ENCODE measurements around the gene SMYD5.

The SMYD5 gene

DNA sequence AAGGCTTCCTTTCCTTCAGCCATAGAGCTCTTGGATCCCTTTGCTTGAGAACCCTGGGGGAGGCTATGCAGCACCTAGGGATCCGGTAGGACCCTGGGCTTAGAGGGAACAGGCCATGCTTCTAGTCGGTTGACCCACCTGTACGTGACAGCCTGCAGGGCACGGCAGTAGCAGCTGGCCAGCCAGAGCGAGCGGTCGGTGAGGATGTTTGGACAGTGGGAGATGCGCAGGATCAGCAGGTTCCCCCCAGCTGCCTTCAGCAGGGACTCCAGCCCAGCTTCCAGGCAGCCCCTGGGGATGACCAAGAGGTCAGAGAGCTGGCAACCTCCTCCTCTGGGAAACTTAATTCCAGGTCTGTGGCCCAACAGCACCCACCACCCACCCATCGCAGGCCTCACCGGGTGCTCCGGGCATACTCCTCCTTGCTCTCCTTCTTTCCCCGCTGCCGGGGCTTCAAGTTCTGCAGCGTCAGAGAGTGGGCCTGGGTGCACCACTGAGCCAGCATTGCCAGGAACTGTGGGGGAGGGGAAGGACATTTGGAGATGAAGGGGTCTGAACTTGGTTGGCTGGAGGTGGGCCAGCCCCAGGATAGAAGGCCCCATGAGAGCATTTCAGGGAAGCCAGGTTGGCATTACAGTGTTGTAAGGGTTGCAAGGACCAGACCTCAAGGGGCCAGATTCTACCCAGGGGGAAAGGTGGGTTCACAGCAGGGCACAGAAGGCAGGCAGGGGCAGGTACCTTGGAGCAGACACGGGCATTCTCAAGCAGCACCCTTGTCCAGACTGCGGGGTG, 49.7 kb downstream of the SMYD5 start:
- H3K9me3 ChIP-seq (ENCODE audit: control insufficient read depth, low read length), result no peaks in the 10 kb centered on the region
- H3K36me3 ChIP-seq (ENCODE audit: control insufficient read depth, insufficient read depth, low read length, severe bottlenecking), result no peaks in the 10 kb centered on the region
- no peak for DNase-seq (ENCODE audit: low read depth)
- no peak overlapping the region for H3K4me3 ChIP-seq (ENCODE audit: low read length)
- no peak overlapping the region for H3K9ac ChIP-seq (ENCODE audit: low read length)
- peaks cover 21% of the 10 kb centered on the region for H3K27me3 ChIP-seq (replicated peaks; ENCODE audit: control insufficient read depth, insufficient read depth, low read length)
- no peaks in the 10 kb centered on the region for H3K4me1 ChIP-seq (ENCODE audit: control insufficient read depth, insufficient read depth, low read length)

DNA sequence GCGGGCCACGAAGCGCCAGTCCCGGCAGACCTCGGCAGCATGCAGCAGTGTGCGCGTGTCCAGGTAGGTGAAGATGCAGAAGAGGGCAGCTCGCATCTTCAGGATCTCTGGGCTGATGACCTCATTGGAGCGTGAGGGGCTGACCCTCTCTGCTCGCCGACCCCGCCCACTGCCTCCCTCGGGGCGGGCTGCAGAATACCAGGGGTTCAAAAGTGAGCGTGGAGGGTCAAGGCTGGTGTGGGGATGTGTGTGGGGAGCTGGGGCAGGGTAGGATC, 50.2 kb downstream of the SMYD5 start:
- Histone ChIP-seq H3K9me3 (ENCODE audit: control insufficient read depth, low read length) (no peaks in the 10 kb centered on the region), H3K4me1 (ENCODE audit: control insufficient read depth, insufficient read depth, low read length) (no peaks in the 10 kb centered on the region), H3K36me3 (ENCODE audit: control insufficient read depth, insufficient read depth, low read length, severe bottlenecking) (no peaks in the 10 kb centered on the region), H3K27me3 (replicated peaks; ENCODE audit: control insufficient read depth, insufficient read depth, low read length) (peaks cover 22% of the 10 kb centered on the region), H3K9ac (ENCODE audit: low read length) (no peak overlapping the region), H3K4me3 (ENCODE audit: low read length) (no peak overlapping the region)
- no peak for DNase-seq (ENCODE audit: low read depth)

DNA sequence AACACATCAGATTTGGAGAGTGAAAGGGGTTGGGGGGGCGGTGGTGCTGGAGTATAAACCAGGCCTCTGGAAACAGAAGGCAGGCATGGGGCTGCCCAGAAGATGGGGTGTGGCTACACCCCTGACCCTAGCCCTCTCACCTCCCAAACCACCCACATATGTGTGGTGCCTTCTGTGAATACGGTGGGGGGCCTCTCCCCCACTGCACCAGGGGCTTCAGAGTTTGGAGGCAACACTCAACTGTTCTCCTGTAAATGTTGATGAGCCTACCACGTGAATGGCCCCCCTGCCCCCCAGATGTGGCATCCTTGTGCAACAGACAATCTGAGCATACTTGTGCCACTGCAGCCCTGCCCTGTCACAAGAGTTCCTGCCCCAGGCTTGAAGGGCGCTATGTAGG, 50.7 kb downstream of the SMYD5 start:
- H3K27me3 ChIP-seq (replicated peaks; ENCODE audit: control insufficient read depth, insufficient read depth, low read length), result peaks cover 24% of the 10 kb centered on the region
- H3K4me3 ChIP-seq (ENCODE audit: low read length), result no peak overlapping the region
- H3K4me1 ChIP-seq (ENCODE audit: control insufficient read depth, insufficient read depth, low read length), result no peaks in the 10 kb centered on the region
- H3K9me3 ChIP-seq (ENCODE audit: control insufficient read depth, low read length), result no peaks in the 10 kb centered on the region
- H3K36me3 ChIP-seq (ENCODE audit: control insufficient read depth, insufficient read depth, low read length, severe bottlenecking), result no peaks in the 10 kb centered on the region
- no peak for DNase-seq (ENCODE audit: low read depth)
- no peak overlapping the region for H3K9ac ChIP-seq (ENCODE audit: low read length)

DNA sequence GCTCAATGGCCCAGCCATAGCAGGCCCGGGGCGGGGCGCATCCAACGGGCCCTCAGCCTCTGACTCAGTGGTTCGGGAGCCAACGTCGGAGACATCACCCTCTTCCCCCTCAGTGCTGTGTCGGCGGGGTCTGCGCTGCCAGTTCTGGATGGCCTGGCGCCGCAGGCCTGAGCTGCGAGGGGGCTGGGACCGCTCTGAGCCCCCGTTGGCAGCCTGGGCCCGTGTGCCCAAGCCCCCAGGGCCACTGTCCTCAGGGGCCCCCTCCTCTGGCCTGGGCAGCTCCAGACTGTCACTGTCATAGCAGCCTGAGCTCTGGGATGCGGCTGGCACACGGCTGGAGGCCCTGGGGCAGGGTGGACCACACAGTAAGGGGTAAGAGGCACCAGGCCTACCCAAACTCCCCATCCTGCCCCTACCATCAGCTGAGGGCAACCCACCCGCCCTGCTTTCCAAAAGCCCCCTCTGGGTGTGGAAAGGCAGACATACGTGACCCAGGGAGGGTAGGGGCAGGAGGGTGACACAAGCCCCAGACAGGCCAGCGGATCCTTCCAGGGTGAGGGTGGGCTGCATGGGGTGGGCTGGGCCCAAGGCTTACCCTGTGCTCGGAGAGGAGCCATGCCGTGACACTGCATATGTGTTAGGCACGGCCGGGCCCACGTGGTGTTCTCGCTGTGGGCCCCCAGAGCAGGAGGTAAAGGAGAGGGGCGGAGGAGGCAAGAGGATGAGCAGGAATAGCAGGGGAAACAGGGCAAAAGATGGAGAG, 51.4 kb downstream of the SMYD5 start:
- Histone ChIP-seq H3K9ac (ENCODE audit: low read length) (no peak overlapping the region), H3K36me3 (ENCODE audit: control insufficient read depth, insufficient read depth, low read length, severe bottlenecking) (no peaks in the 10 kb centered on the region), H3K4me3 (ENCODE audit: low read length) (no peak overlapping the region), H3K4me1 (ENCODE audit: control insufficient read depth, insufficient read depth, low read length) (no peaks in the 10 kb centered on the region), H3K9me3 (ENCODE audit: control insufficient read depth, low read length) (no peaks in the 10 kb centered on the region), H3K27me3 (replicated peaks; ENCODE audit: control insufficient read depth, insufficient read depth, low read length) (peaks cover 31% of the 10 kb centered on the region)
- no peak for DNase-seq (ENCODE audit: low read depth)

DNA sequence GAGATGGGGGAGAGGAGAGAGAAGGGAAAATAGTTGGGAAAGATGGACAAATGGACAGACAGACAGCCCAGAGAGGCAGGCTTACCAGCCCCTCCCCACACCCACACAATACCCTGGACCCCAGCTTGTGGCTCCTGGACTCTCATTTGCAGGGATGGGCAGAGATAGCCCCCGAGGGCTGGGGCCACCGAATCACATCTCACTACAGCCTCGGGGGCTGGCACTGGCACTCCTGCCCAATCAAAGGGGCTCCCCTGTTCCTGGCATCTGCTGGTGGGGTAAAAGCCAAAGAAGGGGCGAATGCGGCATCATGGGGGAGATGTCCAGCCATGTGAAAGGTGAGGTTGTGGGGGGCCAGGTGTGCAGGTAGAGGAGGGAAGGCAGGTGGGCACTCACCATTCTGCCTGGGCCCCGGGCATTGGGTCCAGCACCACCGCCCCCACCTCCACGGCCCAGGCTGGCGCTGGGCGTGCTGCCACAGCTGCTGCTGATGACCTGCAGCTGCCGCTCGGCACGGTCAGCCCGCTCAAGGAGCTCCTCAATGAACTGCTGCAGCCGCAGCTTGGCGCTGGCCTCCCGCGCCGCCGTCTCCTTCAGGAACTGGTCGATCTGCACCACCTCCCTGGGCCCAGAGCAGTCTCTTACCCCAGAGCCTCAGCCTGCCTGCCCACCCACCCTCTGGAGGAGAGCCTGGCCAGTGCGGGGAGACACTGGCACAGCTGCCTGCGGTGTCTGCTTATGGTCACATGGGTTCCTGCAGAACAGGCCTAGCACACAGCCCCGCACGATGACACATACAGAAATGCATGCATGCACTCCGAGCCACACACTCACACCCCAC, 52.2 kb downstream of the SMYD5 start:
- H3K4me1 ChIP-seq (ENCODE audit: control insufficient read depth, insufficient read depth, low read length), result no peaks in the 10 kb centered on the region
- H3K36me3 ChIP-seq (ENCODE audit: control insufficient read depth, insufficient read depth, low read length, severe bottlenecking), result no peaks in the 10 kb centered on the region
- no peak for DNase-seq (ENCODE audit: low read depth)

DNA sequence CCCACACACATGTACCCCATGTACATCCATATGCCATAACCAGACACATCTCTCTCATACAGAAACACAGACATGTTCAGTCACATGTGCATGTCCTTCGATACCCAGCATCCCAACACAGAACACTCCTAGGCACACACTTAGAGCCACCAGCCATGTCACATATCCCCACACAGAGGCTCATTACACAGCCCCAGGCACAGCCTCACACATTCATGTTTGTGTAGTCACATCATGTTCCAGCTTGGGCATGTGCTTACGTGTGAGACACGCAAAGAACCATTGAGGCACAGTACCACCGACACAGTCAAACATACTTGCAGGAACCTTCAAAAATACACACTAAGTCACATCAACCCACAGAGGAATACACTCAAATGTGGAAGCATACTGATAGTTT, 53.0 kb downstream of the SMYD5 start:
- no peaks in the 10 kb centered on the region for H3K9me3 ChIP-seq (ENCODE audit: control insufficient read depth, low read length)
- no peaks in the 10 kb centered on the region for H3K4me1 ChIP-seq (ENCODE audit: control insufficient read depth, insufficient read depth, low read length)
- no peak overlapping the region for H3K4me3 ChIP-seq (ENCODE audit: low read length)
- H3K9ac ChIP-seq (ENCODE audit: low read length), result no peak overlapping the region
- H3K27me3 ChIP-seq (replicated peaks; ENCODE audit: control insufficient read depth, insufficient read depth, low read length), result peaks cover 38% of the 10 kb centered on the region
- no peaks in the 10 kb centered on the region for H3K36me3 ChIP-seq (ENCODE audit: control insufficient read depth, insufficient read depth, low read length, severe bottlenecking)
- DNase-seq (ENCODE audit: low read depth), result no peak

More for the DNA sequence above, 52.2 kb downstream of the SMYD5 start:
- no peak overlapping the region for H3K4me3 ChIP-seq (ENCODE audit: low read length)
- H3K9me3 ChIP-seq (ENCODE audit: control insufficient read depth, low read length), result no peaks in the 10 kb centered on the region
- peaks cover 37% of the 10 kb centered on the region for H3K27me3 ChIP-seq (replicated peaks; ENCODE audit: control insufficient read depth, insufficient read depth, low read length)
- H3K9ac ChIP-seq (ENCODE audit: low read length), result no peak overlapping the region

DNA sequence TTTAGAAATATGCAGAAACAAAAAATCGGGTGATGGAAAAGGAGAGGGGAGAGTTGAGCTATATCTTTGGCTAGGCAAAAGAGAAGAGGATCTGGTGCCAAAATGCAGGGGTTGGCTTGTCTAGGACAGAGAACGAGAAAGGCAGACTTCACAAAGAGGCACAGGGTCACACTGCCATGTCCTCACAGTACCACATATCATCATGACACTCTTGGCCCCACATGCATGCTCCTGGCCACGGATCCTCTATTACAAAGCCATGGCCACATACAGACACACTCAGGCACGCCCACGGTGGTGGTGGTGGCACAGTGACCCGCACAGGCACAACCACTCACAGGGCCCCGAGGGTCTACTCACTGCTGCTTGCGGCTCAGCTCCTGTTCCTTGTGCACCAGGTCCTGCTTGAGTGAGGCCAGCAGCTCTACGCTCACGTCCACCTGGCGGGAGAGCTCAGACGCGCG, 54.4 kb downstream of the SMYD5 start:
- H3K27me3 ChIP-seq (replicated peaks; ENCODE audit: control insufficient read depth, insufficient read depth, low read length), result peaks cover 40% of the 10 kb centered on the region
- no peaks in the 10 kb centered on the region for H3K9me3 ChIP-seq (ENCODE audit: control insufficient read depth, low read length)
- H3K36me3 ChIP-seq (ENCODE audit: control insufficient read depth, insufficient read depth, low read length, severe bottlenecking), result no peaks in the 10 kb centered on the region
- no peak overlapping the region for H3K4me3 ChIP-seq (ENCODE audit: low read length)
- no peak overlapping the region for H3K9ac ChIP-seq (ENCODE audit: low read length)
- H3K4me1 ChIP-seq (ENCODE audit: control insufficient read depth, insufficient read depth, low read length), result no peaks in the 10 kb centered on the region
- no peak for DNase-seq (ENCODE audit: low read depth)

DNA sequence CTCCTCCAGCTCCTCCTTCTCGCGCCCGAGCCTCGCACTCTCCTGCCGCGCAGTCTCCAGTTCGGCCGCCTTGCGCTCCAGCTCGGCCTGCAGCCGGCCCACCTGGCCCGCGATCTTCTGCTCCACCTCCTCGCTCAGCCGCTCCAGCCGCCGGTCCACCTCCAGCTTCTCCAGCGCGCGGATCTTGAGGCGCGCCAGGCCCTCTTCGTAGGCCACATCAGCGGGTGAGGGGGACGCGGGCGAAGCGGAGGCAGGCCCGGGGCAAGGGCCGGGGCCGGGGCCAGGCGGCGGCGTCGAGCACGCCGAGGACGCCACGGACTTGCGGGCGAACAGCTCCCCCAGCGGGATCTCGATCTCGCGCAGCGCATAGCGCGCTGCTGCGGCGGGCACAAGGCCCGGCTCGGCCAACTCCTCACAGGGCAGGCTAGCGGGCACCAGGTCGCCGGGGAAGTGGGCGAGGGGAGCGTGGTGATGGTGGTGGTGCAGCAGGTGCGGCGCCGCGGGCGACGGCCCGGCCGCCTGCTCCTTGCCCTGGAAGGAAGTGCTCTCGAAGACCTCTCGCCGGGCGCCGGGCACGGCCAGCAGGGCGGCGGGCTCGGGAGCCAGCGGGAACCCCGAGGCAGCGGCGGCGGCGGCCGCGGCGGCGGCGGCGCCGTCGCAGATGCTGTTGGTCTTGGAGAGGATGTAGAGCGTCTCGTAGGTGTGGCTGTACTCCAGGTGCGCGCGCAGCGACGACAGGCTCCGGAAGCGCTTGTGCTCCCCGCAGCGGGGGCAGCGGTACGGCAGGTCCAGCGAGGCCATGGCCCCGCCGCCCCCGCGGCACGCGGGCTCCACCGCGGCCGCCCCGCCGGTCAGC, 55.0 kb downstream of the SMYD5 start:
- H3K4me3 ChIP-seq (ENCODE audit: low read length), result no peak overlapping the region
- H3K27me3 ChIP-seq (replicated peaks; ENCODE audit: control insufficient read depth, insufficient read depth, low read length), result peaks cover 40% of the 10 kb centered on the region
- H3K36me3 ChIP-seq (ENCODE audit: control insufficient read depth, insufficient read depth, low read length, severe bottlenecking), result no peaks in the 10 kb centered on the region
- no peaks in the 10 kb centered on the region for H3K9me3 ChIP-seq (ENCODE audit: control insufficient read depth, low read length)
- no peak overlapping the region for H3K9ac ChIP-seq (ENCODE audit: low read length)
- no peaks in the 10 kb centered on the region for H3K4me1 ChIP-seq (ENCODE audit: control insufficient read depth, insufficient read depth, low read length)
- peak; percentile 28 for DNase-seq (ENCODE audit: low read depth)

DNA sequence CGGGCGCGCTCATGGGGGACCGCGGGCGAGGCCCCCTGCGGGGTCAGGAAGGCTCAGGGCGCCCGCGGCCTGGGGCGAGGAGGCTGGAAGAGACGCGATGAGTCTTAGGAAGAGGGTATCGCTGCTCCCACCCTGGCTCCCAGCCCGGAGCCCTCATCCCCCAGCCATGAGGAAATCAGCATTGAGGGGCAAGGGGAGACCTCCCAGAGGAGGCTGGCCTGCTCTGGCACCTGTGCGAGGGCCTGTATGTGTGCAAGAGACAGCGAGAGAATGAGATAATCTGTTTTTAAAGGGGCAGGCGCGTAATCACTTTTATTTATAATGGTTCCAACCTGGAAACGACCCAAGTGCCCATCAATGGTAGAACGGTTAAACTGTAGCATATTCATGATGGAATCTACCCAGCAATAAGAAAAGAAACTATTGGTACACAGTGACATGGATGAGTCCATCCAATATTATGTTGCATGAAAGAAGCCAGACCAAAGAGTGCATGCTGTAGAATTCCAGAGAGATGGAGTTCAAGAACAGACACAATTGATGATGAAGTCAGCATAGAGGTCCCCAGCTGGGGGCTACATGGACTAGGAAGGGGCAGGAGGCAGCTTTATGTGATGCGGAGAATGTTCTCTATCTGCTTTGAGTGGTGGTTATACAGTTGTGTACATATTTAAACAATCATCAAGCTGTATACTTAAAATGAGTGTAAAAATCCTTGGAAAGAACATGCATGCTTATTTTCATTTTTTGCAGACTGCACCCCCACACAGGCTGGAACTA, 55.8 kb downstream of the SMYD5 start:
- Histone ChIP-seq H3K36me3 (ENCODE audit: control insufficient read depth, insufficient read depth, low read length, severe bottlenecking) (no peaks in the 10 kb centered on the region), H3K9me3 (ENCODE audit: control insufficient read depth, low read length) (no peaks in the 10 kb centered on the region), H3K27me3 (replicated peaks; ENCODE audit: control insufficient read depth, insufficient read depth, low read length) (peaks cover 40% of the 10 kb centered on the region), H3K4me1 (ENCODE audit: control insufficient read depth, insufficient read depth, low read length) (no peaks in the 10 kb centered on the region), H3K4me3 (ENCODE audit: low read length) (no peak overlapping the region), H3K9ac (ENCODE audit: low read length) (no peak overlapping the region)
- no peak for DNase-seq (ENCODE audit: low read depth)

DNA sequence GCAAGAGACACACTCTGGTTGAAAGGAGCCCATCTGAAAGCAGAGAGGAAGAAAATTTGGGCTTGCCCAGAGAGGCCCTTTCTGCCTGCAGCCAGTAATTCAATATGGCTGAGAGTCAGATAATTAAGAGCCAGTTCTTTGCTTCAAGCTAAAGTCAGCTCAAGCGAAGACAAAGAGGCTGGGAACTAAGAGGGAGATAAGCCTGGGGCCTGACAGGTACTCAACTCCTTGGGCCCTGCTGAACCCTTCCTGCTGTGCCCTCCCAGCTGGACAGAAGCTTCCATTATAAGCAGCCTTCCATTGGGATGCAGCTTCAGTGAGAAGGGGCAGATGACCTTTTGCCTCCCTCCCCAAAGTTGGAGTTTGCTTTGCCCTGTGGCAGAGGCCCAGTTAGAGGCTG, 58.2 kb downstream of the SMYD5 start:
- peaks cover 34% of the 10 kb centered on the region for H3K27me3 ChIP-seq (replicated peaks; ENCODE audit: control insufficient read depth, insufficient read depth, low read length)
- no peaks in the 10 kb centered on the region for H3K36me3 ChIP-seq (ENCODE audit: control insufficient read depth, insufficient read depth, low read length, severe bottlenecking)
- H3K4me3 ChIP-seq (ENCODE audit: low read length), result no peak overlapping the region
- H3K9me3 ChIP-seq (ENCODE audit: control insufficient read depth, low read length), result no peaks in the 10 kb centered on the region
- H3K9ac ChIP-seq (ENCODE audit: low read length), result no peak overlapping the region
- no peaks in the 10 kb centered on the region for H3K4me1 ChIP-seq (ENCODE audit: control insufficient read depth, insufficient read depth, low read length)
- DNase-seq (ENCODE audit: low read depth), result no peak
